ENCODE measurements around the gene EIF4G1.

DNA sequence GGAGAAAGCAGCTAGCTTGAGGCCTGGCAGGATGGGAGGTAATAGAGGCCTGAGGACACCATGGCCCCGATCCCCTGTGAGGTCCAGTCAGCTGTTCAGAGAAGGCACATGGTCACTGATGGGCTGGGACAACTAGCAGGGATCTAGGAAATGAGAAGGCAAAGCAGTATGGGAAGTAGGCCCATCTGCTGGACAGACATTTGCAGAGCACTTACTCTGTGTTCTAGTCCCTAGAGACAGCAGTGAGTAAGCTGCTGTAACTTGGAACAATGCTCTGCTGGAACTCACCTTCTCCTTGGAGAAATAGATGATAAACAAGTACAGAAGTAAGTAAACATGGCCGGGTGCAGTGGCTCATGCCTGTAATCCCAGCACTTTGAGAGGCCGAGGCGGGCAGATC, 31.5 kb upstream of the EIF4G1 start:
- TF ChIP-seq, protein P1, sequence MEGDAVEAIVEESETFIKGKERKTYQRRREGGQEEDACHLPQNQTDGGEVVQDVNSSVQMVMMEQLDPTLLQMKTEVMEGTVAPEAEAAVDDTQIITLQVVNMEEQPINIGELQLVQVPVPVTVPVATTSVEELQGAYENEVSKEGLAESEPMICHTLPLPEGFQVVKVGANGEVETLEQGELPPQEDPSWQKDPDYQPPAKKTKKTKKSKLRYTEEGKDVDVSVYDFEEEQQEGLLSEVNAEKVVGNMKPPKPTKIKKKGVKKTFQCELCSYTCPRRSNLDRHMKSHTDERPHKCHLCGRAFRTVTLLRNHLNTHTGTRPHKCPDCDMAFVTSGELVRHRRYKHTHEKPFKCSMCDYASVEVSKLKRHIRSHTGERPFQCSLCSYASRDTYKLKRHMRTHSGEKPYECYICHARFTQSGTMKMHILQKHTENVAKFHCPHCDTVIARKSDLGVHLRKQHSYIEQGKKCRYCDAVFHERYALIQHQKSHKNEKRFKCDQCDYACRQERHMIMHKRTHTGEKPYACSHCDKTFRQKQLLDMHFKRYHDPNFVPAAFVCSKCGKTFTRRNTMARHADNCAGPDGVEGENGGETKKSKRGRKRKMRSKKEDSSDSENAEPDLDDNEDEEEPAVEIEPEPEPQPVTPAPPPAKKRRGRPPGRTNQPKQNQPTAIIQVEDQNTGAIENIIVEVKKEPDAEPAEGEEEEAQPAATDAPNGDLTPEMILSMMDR (IDR thresholded peaks at IDR 0.05 in 4 of 5, conservative IDR thresholded peaks at IDR 0.05 in 1 of 5), result no peak
- no peak for TF ChIP-seq POLR2A (IDR thresholded peaks at IDR 0.05)

Data from gastrocnemius medialis (tissue), 4 donors.